NCI-H82 treated with DMSO at 0.1 percent for 48 hours (cell line): ENCODE results near the gene CHURC1.
"Not testable (repeated sequence)": the region's sequence is repeated elsewhere in the genome, so short reads cannot be mapped to it uniquely, and the experiment has no call there.

Experiments
- DNase-seq: peaks from one replicate; lab custom pipeline; 2025; ENCODE audit not compliant: unreplicated experiment; lab: John Stamatoyannopoulos, UW

CHURC1 gene

DNA sequence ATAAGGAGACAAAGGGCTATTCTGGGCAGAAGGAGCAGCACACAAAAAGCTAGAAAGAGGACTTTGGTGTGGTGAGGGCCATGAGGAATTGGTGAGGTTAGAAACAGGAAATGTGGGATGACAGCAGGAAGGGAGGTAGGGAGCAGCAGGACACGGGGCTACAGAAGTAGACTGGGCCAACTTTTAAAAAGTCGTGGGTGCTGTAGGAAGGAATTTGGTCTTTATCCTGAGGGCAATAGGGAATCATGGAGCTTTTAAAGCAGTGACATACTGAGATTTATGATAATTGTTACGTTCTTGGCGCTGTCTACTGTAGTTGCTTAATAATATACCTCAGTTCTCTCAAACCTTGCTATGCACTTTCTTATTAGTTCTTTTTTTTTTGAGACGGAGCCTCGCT is 8.2 kb upstream of the CHURC1 start:
- DNase-seq = no peak

DNA sequence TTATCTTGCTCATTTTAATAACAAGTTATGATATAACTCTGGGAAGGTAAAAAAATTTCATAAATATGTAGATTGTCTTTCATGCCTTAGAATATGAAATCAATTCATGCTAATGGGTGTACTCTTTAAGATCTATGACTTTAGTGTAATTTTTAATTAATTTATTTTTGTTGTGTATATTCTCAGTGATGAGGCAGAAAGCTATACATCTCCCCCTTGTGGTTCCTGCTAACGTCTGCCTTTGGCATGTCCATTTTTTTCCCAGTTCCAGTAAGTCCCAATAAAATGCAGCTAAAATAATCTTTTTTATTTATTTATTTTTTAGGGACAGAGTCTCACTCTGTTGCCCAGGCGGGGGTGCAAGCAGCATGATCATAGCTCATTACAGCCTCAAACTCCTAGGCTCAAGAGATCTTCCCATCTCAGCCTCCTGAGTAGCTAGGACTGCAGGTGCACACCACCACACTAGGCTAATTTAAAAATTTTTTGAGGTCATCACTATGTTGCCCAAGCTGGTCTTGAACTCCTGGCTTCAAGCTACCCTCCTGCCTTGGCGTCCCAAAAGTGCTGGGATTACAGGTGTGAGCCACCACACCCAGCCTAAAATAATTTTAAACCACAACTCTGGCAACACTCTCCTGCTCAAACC is 3.3 kb upstream of the CHURC1 start:
- peak; percentile 6 for DNase-seq

DNA sequence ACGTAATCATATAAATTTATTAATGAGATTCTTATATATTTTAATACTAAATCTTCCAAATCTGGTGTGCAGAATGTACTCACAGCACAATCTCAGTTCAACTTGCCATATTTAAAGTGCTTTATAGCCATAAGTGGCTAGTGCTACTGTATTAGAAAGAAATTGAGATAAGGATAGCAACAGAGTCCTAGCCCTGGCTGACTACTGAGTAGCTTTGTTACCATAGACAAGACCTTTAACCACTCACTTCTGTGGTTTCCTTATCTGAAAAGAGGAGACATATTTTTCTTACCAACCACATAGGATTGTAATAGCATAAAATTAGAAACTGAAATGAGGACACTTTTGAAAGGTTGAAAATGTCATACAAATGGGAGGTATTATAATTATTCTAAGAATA is 2.0 kb upstream of the CHURC1 start:
- DNase-seq = no peak

DNA sequence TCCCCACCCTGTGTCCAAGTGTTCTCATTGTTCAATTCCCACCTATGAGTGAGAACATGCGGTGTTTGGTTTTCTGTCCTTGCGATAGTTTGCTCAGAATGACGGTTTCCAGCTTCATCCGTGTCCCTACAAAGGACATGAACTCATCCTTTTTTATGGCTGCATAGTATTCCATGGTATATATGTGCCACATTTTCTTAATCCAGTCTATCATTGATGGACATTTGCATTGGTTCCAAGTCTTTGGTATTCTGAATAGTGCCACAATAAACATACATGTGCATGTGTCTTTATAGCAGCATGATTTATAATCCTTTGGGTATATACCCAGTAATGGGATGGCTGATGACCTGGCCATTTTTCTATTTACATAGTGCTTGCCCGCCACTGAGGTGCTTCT is 778 bp upstream of the CHURC1 start:
- not testable (repeated sequence) for DNase-seq

DNA sequence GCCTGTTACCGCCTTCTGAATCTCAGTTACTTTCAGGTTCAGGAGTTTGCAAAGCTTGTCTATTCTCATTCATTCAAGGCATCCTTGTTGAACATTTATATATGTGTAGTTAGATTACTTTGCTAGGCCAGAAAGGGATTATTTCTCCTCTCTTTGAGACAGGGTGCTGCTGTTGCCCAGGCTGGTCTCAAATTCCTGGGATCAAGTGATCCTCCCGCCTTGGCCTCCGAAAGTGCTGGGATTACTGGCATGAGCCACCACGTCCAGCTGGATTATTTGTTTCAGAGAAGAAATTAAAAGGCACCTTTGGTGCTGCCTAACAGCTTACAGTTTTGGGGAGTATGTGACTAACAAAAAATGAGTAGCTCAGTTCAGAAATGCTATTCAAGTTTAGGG is 772 bp downstream of the CHURC1 start:
- DNase-seq = no peak

DNA sequence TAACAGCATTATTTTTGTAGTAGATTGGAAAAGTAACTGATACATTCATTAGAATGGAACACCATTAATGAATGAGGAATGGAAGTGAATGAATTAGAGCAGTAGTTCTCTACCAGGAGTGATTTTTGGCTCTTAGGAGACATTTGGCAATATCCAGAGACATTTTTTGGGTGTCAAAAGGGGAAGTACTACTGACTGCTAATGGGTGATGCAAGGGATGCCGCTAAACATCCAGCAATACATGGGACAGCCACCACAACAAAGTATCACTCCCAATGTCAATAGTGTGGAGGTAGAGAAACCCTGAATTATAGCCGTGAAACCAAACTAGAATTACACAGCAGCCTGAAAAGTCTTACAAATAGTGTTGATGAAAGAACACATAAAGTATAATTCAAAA is 1.5 kb downstream of the CHURC1 start:
- no peak for DNase-seq

DNA sequence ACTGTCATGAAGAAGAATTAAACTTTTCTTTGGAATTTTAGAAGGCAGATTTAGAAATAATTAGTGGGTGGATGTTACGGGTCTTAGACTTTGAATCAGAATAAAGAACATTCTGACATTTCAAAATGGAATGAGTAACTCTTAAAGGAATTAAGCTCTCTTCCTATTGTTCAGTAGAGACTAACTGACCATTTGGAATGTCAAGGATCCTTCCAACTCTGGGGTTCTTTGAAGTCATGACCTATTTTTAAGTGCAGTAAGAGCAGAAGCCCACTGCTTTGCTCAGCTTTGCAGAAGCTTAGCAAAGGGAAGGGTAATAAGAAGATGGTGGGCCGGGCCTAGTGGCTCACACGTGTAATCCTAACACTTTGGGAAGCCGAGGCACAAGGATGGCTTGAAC is 4.0 kb downstream of the CHURC1 start:
- no peak for DNase-seq

DNA sequence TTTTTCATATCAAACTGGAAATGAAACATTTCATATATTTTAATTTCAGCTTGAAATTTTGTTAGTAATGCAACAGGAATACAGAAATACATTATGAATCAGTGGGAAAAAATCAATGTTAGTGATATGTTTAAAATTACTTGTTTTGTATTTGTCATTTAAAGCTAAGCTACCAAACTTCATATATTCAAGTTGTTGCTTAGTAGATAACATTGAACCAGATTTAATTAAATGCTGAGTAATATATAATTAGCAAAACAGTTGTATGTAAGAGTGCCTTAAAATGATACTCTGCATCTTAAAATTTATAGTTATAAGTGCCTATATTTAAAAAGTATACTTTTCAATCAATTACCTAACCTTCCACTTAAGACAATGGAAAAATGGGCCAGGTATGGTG is 5.0 kb downstream of the CHURC1 start:
- no peak for DNase-seq

DNA sequence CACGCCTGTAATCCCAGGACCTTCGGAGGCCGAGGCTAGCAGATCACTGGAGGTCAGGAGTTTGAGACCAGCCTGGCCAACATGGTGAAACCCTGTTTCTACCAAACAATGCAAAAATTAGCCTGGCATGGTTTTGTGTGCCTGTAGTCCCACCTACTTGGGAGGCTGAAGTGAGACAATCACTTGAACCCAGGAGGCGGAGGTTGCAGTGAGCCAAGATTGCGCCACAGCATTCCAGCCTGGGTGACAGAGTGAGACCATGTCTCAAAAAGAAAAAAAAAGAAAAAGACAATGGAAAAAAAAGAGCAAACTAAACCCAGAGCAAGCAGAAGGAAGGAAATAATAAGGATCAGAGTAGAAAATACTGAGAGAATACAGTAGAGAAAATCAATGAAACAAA is 5.4 kb downstream of the CHURC1 start:
- no peak for DNase-seq

DNA sequence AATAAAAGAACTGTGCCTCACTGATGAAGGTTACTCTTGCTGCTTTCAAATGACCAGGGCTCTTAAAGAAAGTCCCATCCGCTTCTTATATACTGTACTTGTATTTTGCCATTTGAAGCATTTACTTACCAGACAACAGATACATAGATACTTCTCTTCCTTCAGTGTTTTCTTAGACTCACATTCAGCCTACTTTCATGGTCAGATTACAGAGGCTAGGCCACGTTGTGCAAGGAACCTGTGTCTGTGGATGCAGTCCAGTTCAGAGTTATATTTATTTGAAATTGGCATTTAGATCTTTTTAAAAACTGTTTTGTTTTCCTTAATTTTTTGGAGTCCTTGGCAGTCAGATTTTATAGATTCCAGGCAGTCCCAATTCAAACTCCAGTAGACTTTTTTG is 6.2 kb downstream of the CHURC1 start:
- DNase-seq = no peak

DNA sequence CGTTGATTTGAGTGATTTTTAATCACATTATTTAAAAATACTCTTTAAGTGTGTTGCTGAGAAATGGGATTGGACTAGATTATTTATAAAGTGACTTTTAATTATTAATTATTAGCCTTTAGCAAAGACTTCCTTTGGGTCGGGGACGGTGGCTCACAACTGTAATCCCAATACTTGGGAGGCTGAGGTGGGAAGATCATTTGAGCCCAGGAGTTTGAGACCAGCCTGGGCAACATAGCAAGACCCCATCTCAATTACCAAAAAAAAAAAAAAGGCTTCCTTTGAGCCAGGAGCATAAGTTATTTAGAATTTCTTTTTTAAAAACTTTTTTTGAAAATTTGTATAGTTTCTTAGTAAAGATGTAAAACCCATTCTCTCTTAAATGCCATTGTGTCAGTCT is 8.8 kb downstream of the CHURC1 start:
- DNase-seq = no peak

DNA sequence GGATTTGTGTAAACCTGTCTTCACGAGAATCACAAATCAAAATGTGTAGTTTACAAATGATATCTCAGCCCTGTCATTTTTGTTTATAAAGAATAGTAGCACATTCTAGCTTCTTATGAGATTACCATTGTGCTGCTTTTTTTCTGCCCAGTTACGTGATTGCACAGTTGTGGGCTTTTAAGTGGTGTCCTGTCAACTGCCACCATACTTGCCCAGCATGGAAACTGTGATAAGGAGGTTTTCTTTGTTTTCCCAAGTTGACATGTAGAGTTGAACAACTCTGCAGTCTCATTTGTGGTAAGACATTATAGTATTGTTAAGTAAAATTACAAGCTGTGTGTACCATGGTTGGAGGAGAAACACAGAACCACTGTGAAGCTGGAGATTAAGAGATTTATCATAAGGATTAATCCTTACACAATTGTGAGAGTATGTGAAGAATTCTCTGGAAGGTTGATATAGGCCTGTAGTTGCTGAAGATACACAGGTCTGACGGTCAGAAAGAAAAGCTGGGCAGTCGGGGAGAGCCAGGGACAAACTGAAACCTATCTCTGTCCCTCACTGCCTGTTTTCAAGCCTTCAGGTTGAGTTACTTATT is 12.2 kb downstream of the CHURC1 start:
- DNase-seq = no peak

DNA sequence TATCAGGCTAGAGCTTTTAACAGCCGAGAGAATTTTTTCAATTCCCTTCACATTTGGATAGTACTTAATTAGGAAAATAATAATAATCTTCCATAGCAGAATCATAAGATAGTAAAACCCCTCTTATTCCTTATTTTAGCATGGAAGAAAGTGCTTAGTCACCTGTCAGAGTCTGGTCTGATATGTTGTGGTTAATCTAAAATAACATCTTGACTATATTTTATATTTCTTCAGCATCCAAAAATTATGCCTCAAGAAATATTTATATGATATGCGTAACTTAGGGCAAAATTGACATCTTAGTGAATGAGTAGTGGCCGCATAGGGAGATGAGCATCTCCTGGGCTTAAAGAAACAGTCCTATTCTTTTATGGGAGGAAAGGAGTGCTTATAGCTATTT is 12.8 kb downstream of the CHURC1 start:
- DNase-seq = no peak

DNA sequence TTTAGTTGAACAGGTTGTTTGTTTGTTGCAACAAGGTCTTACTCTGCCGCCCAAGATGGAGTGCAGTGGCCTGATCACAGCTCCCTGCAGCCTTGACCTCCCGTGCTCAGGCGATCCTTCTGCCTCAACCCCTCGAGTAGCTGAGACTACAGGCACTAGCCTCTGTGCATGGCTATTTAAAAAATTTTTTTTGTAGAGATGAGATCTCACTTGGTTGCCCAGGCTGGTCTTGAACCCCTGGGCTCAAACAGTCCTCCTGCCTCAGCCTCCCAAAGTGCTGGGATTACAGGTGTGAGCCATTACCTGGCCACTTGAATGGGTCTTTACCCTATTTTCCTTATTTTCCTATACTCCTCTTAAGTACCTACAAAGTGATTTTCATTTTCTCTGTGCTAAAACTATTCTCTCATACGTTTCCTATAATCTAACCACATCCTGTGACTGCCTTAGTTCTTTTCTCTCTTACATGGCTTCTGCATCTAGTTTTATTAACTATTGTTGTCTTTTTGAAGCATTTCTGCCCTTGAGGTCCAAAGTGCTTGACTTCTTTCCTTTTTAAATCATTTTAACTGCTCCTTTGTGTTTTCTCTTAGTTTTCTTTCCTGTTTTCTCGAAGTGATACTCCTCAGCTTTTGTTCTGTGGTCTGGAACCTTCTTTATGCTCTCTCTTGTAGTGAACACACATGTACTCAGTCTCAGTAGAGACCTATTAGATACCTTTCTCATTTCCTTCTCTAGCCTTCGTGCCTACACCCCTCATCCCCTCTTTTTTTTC is 14.2 kb downstream of the CHURC1 start:
- no peak for DNase-seq

DNA sequence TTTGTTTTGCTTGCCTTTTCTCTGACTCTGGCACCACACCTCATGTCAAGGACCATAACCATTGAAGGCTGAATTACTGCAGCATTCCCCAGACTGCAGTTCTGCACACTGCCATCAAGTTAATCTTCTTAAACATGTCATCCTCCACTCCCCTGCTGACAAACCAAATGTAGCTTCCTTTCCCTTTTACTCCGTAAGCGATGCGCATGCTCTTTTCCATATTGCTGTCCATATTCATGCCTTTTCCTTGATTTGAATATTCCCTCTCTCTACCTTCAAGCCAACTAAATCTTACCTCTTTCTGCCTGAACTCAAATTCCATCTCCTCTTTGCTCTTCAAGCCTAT is 14.7 kb downstream of the CHURC1 start:
- no peak for DNase-seq

DNA sequence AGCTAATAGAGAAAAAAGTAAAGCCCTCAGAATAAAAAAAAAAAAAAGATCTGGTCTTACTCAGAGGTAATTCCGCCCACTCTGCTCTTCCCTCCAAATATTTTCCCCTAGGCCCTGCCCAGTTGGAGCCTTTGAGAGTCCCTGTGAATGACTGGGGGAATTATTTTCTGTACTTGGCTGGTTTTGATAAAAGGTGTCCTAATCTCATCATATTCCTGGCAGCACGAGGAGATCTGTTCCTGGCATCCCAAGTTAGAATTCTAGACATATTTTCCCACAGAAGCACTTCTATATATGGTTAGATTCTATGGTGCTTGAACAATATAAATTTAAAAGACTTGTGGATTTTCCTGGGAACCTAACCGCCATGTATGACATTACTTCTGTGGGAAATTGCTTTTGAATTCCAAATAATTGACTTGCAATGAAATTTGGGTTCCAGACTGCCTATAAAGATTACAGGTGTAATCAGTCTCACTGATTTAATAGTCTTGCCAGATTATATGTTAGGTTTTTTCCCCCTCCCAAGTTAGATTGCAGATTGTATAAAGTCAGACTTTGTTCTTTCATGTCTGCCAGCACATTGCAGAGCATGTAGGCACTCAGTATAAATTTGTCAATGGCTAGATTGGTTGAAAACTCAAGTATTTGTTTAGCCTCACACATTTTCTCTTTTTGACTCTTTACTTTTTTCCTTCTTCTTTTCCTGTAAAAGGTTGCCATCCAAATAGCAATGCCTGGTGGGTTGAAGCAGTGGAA is 16.0 kb downstream of the CHURC1 start:
- no peak for DNase-seq

DNA sequence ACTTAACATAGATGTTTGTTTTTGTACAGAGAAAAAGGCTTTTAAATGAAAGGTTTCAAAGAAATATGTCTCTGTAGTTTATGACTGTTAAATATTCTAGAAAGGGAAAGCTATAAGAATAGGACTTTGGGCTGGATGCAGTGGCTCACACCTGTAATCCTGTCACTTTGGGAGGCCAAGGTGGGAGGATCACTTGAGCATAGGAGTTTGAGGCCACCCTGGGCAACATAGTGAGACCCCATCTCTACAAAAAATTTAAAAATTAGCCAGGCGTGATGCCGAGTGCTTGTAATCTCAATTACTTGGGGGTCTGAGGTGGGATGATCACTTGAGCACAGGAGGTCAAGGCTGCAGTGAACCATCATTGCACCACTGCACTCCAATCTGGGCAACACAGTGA is 16.9 kb downstream of the CHURC1 start:
- DNase-seq = no peak

DNA sequence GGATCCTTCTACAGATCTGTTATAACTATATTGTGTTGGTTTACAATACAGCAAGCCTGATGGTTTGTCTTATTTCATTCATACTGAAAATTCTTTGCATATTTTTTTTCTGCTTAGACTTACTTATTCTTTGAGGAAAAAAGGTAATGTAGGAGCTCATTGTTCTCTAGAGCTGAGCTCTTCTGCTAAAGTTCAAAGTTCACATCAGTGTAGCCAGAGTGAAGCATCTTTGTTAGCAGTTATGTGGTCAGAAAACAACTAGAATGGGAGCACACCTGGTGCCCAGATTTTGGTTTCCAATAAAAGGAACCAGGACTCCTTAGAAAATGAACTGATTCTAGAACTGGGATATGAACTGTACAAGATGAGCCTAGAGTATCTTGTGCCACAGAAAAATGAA is 18.0 kb downstream of the CHURC1 start:
- DNase-seq = no peak

DNA sequence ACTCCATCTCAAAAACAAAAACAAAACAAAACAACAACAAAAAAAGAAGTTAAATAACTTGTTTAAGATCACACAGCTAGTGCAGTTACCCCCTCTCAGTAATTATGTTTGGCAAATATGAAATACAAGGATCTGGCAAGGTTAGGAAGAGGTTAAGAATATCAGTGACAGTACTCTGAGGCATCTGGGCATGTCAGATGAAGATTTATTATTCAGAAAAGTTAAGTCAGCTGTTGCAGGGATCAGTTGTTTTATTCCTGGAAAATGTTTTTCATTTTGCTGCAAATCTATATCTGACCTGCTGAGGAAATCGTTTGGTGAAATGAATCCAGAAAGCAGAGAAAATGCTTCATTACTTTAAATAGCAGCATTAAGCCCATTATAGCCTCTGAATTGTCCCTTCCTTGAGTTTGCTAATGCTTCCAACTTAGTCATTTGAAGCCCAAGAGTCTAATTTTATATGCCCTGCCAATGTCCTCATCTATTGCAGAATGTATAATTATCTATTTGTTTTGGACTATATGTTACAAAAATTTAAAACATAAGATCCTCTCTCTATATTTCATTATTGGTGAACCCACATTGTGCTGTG is 20.2 kb downstream of the CHURC1 start:
- no peak for DNase-seq

DNA sequence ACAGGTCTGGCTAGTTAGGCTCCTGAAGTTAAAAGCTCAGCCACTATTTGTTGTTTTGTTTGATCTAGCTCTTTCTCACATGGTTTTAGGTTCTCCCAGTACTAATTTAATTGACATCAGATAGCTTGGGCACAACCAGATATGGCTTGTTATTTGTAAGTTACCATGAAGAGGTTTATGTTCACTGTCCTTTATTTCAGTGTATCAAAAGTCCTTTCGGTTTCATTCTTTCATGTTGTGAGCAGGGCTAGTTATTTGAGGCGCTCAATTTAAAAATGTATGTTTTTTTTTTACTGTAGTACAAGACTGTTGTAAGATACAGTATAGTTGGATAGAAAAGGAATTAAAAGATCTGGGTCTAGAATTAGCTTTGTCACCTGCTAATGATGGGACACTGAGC is 21.3 kb downstream of the CHURC1 start:
- no peak for DNase-seq

DNA sequence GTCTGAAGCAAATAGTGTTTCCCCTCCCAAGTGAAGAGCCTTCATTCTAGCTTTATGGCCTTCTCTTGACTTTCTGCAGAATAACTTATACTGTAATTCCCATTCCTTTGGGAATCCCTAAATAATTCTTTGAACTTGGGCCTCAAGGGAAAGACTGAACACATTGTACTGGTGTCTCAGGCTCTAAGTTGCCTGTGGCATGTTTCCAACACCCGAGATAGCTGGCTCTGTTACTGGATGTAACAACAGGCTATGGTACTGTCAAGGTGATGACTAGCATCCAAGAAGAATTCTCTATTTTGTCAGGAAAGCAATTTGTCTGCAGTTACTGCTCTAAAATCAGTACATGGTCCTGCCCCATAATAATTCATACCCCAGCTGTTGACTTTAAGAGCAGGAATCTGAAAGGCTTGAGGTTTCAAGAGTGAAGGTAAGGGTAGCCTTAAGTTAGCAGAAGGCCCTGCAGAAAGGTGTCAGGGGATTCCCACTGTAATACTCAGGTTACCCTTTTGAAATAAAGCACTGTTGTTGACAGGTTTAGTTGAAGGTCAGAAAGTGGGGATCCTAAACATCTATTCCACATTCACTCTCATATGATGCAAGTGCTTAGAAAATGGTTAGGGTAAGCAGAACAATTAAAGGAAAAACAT is 23.0 kb downstream of the CHURC1 start:
- DNase-seq = no peak
